A673 (cell line): ENCODE data around the gene PYGB. TPM values are rescaled to one million over a fixed set of nuclear protein-coding genes. Genes with fewer than 3 reads are reported as not detected.

ENCODE experiments used
- BruUV-seq: library from RNA; stranded (reverse); fragments of 400-500 nt; replicated peaks from 2 replicates; lab custom pipeline; 2021; lab: Mats Ljungman, UMichigan
- CTCF ChIA-PET: fragments of 300-600 bp; sonication (Branson Sonifier 250); formaldehyde crosslinking; loops from one replicate; lab custom pipeline; 2022; ENCODE audit warnings: antibody characterized with exemption; lab: Charles Lee
- POLR2A ChIA-PET: fragments of 300-600 bp; sonication (Branson Sonifier 250); formaldehyde crosslinking; loops from one replicate; lab custom pipeline; 2022; ENCODE audit warnings: antibody characterized with exemption; ENCODE audit not compliant: low non-redundant PET; lab: Charles Lee
- DNase-seq: peaks from one replicate; pipeline ENCODE4 v3.0.0-alpha.2; 2015; ENCODE audit warnings: low spot score
- H3K27ac ChIP-seq: fragments of 200-600 bp; sonication (generic); 2 replicates; pipeline ENCODE4 v1.5.1; 2016; ENCODE audit warnings: mixed run types, low read depth, mild to moderate bottlenecking, mixed read lengths, antibody characterized with exemption, low read length; ENCODE audit not compliant: poor library complexity, severe bottlenecking
- H3K27me3 ChIP-seq: fragments of 200-600 bp; sonication (generic); replicated peaks from 2 replicates; pipeline ENCODE4 v1.6.1; 2017; ENCODE audit warnings: mixed run types, low read depth, mild to moderate bottlenecking, mixed read lengths, antibody characterized with exemption, low read length; ENCODE audit not compliant: insufficient read depth, poor library complexity
- H3K36me3 ChIP-seq: fragments of 200-600 bp; sonication (generic); 2 replicates; pipeline ENCODE4 v1.6.1; 2016; ENCODE audit warnings: mixed run types, mild to moderate bottlenecking, mixed read lengths, antibody characterized with exemption, low read length; ENCODE audit not compliant: insufficient read depth, poor library complexity, severe bottlenecking
- H3K4me1 ChIP-seq: fragments of 200-600 bp; sonication (generic); 2 replicates; pipeline ENCODE4 v1.6.1; 2017; ENCODE audit warnings: mixed run types, mild to moderate bottlenecking, mixed read lengths, antibody characterized with exemption, low read length; ENCODE audit not compliant: insufficient read depth, poor library complexity, severe bottlenecking
- H3K4me3 ChIP-seq: fragments of 200-600 bp; sonication (generic); 2 replicates; pipeline ENCODE4 v1.5.1; 2016; ENCODE audit warnings: low read depth, mixed run types, mild to moderate bottlenecking, mixed read lengths, low read length; ENCODE audit not compliant: poor library complexity, severe bottlenecking
- H3K9me3 ChIP-seq: fragments of 200-600 bp; sonication (generic); 2 replicates; pipeline ENCODE4 v1.6.1; 2016; ENCODE audit warnings: mixed run types, low read depth, mild to moderate bottlenecking, mixed read lengths, antibody characterized with exemption, low read length; ENCODE audit not compliant: poor library complexity, severe bottlenecking
- CTCF ChIP-seq: fragments of 300-800, 200-600 bp; sonication (generic); conservative IDR thresholded peaks from 2 replicates; pipeline ENCODE4 v1.5.1; 2017; ENCODE audit warnings: low read depth, mild to moderate bottlenecking, antibody characterized with exemption, low read length, moderate library complexity, mixed read lengths
- EZH2 ChIP-seq: fragments of 200-600 bp; sonication (generic); IDR thresholded peaks from 2 replicates; pipeline ENCODE4 v1.6.1; 2017; ENCODE audit warnings: borderline replicate concordance, low read depth, mild to moderate bottlenecking, mixed read lengths, antibody characterized with exemption, low read length; ENCODE audit not compliant: poor library complexity, severe bottlenecking
- intact Hi-C: fragments of 100-400 bp; cut with micrococcal nuclease; formaldehyde crosslinking; loops from one replicate; pipeline ENCODE4 v1.10.0; 2022; ENCODE audit not compliant: unreplicated experiment
- total RNA-seq: library from RNA; stranded (reverse); gene quantifications from 2 replicates; pipeline ENCODE4 v1.2.3, GENCODE V29; 2021

PYGB gene
- total RNA-seq, 1 experiment from 2014 or later, result 52.3 TPM

- intact Hi-C loops, result no loop called here
- H3K4me3 ChIP-seq, result no peak overlapping the region
- no peaks in the 10 kb centered on the region for H3K4me1 ChIP-seq
- ChIA-PET POLR2A (interaction anchor here (0.7 kb wide), 1 partner anchor 1144 kb away, joined by 3 read pairs; no protein-coding TSS in a partner anchor), CTCF (no interaction called here)
- no peaks in the 10 kb centered on the region for H3K27me3 ChIP-seq
- no peaks in the 10 kb centered on the region for H3K36me3 ChIP-seq
- BruUV-seq, result no TSS peak
- H3K9me3 ChIP-seq, result no peaks in the 10 kb centered on the region
- H3K27ac ChIP-seq, result no peak overlapping the region
- DNase-seq, result no peak
- no peak for TF ChIP-seq CTCF
Observed at GRCh38 chr20:25321991-25322390, 74.1 kb downstream of the PYGB start.

- no peak overlapping the region for H3K4me3 ChIP-seq
- H3K9me3 ChIP-seq, result no peaks in the 10 kb centered on the region
- ChIA-PET POLR2A (no interaction called here), CTCF (no interaction called here)
- H3K27ac ChIP-seq, result no peak overlapping the region
- no peak for DNase-seq
- H3K4me1 ChIP-seq, result no peaks in the 10 kb centered on the region
- no peaks in the 10 kb centered on the region for H3K27me3 ChIP-seq
- intact Hi-C loops, result no loop called here
- no TSS peak for BruUV-seq
- no peaks in the 10 kb centered on the region for H3K36me3 ChIP-seq
- TF ChIP-seq CTCF, result no peak
- no peak for TF ChIP-seq EZH2
Observed at GRCh38 chr20:25323496-25324246, 75.8 kb downstream of the PYGB start.

- H3K9me3 ChIP-seq, result no peaks in the 10 kb centered on the region
- DNase-seq, result no peak
- H3K27me3 ChIP-seq, result no peaks in the 10 kb centered on the region
- H3K4me3 ChIP-seq, result no peak overlapping the region
- ChIA-PET POLR2A (no interaction called here), CTCF (no interaction called here)
- no TSS peak for BruUV-seq
- H3K27ac ChIP-seq, result no peak overlapping the region
- H3K4me1 ChIP-seq, result no peaks in the 10 kb centered on the region
- TF ChIP-seq EZH2 (no peak), CTCF (no peak)
- no peaks in the 10 kb centered on the region for H3K36me3 ChIP-seq
- intact Hi-C loops, result no loop called here
Observed at GRCh38 chr20:25324412-25324811, 76.5 kb downstream of the PYGB start.
